GM12873 (cell line): ENCODE data around the gene WWOX.

Source experiments
- CTCF ChIP-seq: IDR thresholded peaks from 2 replicates; pipeline ENCODE4 v1.5.1; 2012; ENCODE audit warnings: low read depth, mild to moderate bottlenecking, moderate library complexity, low read length, control low read depth; ENCODE audit not compliant: insufficient read depth; ENCODE audit errors: missing control alignments

WWOX gene

GRCh38 chr16:79109771-79110170 lies 1010.3 kb downstream of the WWOX start:
- no peak for TF ChIP-seq CTCF

GRCh38 chr16:79110242-79110641 lies 1010.8 kb downstream of the WWOX start:
- TF ChIP-seq CTCF = no peak

GRCh38 chr16:79110953-79111352 lies 1011.5 kb downstream of the WWOX start:
- no peak for TF ChIP-seq CTCF

- TF ChIP-seq CTCF = no peak
Measured at GRCh38 chr16:79112462-79112861, 1013.0 kb downstream of the WWOX start.

DNA sequence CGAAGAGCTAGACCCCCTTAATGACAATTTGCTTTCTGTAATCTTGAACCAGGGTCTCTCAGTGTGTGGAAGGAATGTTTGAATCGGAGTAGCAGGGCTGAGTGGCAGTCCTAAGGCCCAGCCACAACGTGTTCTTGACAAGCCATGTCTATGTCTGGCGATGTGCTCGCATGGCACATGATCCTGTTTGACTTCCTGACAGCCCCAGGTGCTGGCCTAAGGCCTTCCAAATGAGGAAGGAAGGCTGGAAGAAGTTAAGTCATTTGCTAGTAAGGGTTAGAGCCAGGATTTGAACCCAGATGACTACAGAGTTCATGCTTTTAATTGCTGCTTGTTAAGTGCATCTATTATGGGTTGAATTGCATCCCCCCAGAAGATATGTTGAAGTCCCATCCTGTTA lies 1014.4 kb downstream of the WWOX start:
- no peak for TF ChIP-seq CTCF

GRCh38 chr16:79114759-79115158 lies 1015.3 kb downstream of the WWOX start:
- no peak for TF ChIP-seq CTCF

DNA sequence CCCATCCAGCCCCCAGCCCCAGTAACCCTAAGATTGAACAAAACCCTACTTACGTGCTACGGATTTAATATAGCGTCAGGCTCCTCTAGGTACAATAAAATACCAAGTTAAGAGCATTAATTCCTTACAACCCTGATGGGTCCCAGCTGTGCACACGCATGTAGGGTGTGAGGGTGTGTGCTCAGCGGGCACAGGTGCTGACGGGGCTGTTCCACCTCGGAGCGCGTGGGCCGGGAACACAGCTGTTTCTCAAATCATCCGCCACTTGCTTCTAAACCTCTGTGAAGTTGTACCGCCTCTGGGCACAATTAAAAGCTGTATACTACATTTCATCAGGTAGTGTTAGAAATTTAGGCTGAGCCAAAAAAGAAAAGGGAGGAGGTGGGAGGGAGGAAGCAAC lies 1022.5 kb downstream of the WWOX start:
- TF ChIP-seq CTCF = no peak
